ENCODE results near the gene TAP1. TPM values are rescaled to one million over a fixed set of nuclear protein-coding genes. Genes with fewer than 3 reads are reported as not detected.

Gene TAP1
- total and polyA plus RNA-seq, 2 of the 4 experiments (the other 2 are of a cell fraction): 20.1 to 27.6 TPM

DNA sequence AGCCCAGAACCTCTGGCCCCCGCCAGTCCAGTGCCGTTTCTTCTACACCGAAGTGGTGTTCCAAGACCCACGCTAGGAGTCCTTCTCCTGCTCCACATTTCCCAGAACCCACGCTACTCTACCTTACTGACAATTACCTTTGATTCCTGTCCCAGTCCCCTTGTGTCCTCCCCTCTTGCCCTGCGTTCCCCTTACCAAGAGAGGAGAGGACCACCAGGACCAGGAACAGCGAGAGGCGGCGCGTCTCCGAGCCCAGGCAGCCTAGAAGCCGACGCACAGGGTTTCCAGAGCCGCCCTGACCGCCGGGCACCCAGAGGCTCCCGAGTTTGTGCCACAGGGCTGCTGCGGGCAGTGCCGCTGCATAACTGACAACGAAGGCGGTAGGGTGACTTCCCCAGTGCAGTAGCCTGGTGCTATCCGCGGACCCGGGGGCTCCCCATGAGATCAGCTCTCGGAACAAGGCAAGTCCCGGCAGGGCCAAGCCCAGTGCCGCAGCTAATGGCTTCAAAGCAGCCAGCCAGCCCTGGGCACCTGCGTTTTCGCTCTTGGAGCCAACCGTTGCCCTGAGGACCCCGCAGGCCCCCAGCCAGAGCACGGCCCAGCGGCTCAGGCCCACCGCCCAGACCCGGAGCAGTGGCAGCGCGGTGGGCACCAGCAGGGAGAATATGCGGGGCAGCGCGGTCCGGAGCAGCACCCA is 512 bp downstream of the TAP1 start:
- H3K56ac ChIP-seq (ENCODE audit: extremely low read depth, insufficient read depth, low read length): peak overlapping the region; percentile 94
- peak overlapping the region; percentile 36 to 81; a peak in 3 of 4 replicates for H4K8ac ChIP-seq (ENCODE audit: low read depth in 2 of 2, low read length in 2 of 2)
- peak overlapping the region; percentile 84 for H2AK5ac ChIP-seq (ENCODE audit: low read depth, low read length)
- ATAC-seq (ENCODE audit: low read depth) (peak; percentile 38), DNase-seq (peak; percentile 18)
- H3K4ac ChIP-seq (ENCODE audit: low read depth, low read length): peak overlapping the region; percentile 93
- H3K4me3 ChIP-seq (ENCODE audit: insufficient read depth, low read depth, low read length): peak overlapping the region; percentile 57
- TF ChIP-seq RCOR1 (IDR thresholded peaks at IDR 0.05; ENCODE audit: insufficient replicate concordance, low read length) (no peak), RAD21 (IDR thresholded peaks at IDR 0.05; ENCODE audit: low read length) (no peak), MAFK (IDR thresholded peaks at IDR 0.05; ENCODE audit: low read depth, low read length) (no peak), MAZ (IDR thresholded peaks at IDR 0.05; ENCODE audit: borderline replicate concordance, low read depth, low read length) (0 out of 2 replicates have a peak, but pooled peaks have one; percentile 3)
- H3K79me1 ChIP-seq (ENCODE audit: low read depth in 1 of 2, low read length in 2 of 2): peaks cover 8 to 39% of the 10 kb centered on the region in 2 experiments
- H2BK15ac ChIP-seq (ENCODE audit: low read depth, low read length): no peak overlapping the region
- no peak overlapping the region; the same call in 1 of the 2 replicates for H2BK20ac ChIP-seq (ENCODE audit: low read depth, low read length)
- H3K4me1 ChIP-seq (ENCODE audit: control insufficient read depth, insufficient read depth, low read length): peaks cover 4% of the 10 kb centered on the region
- in situ Hi-C loops (cut with MboI; ENCODE audit: low sequenced_read_pairs) (no loop called here), dilution Hi-C loops (cut with HindIII; ENCODE audit: low sequenced_read_pairs, unreplicated experiment) (no loop called here), intact Hi-C loops (cut with micrococcal nuclease) (no loop called here)
- H4K91ac ChIP-seq (ENCODE audit: insufficient read depth, low read depth, low read length): peak overlapping the region; percentile 62
- WGBS, 2 experiments (ENCODE audit: extremely low coverage in 2 of 2, insufficient read length in 1 of 2): 1% methylated on average over 30 of the region's 41 CpGs; no CpG with 5 or more reads in 1 of the 2 experiments
- H2BK5ac ChIP-seq (ENCODE audit: low read depth, low read length, poor library complexity, severe bottlenecking): peak overlapping the region; percentile 69
- peak overlapping the region; percentile 94 for H3K4me2 ChIP-seq (ENCODE audit: low read depth, low read length)
- H2AK9ac ChIP-seq (replicated peaks; ENCODE audit: low read depth, low read length, poor library complexity): peak overlapping the region; percentile 94
- peak overlapping the region; percentile 99 for H2AFZ ChIP-seq (replicated peaks; ENCODE audit: low read length, poor library complexity)
- peak overlapping the region; percentile 78 for H3K9ac ChIP-seq (ENCODE audit: low read depth, low read length)
- peaks cover 18% of the 10 kb centered on the region for H3K9me1 ChIP-seq (ENCODE audit: insufficient read depth, low read length)
- POLR2A ChIA-PET (ENCODE audit: unreplicated experiment): interaction anchor here (0.6 kb wide), 4 partner anchors 10 to 123 kb away, joined by 3 to 5 read pairs (median 4); no protein-coding TSS in a partner anchor
- H3K36me3 ChIP-seq (ENCODE audit: control insufficient read depth, insufficient read depth, low read length): peaks cover 18% of the 10 kb centered on the region
- peak overlapping the region; percentile 64 for H3K27ac ChIP-seq (ENCODE audit: insufficient read depth, low read length)
- CTCF ChIA-PET: interaction anchor here (1.0 to 4.4 kb wide), 4 partner anchors 8 to 15 kb away, joined by 3 to 44 read pairs (median 10); partner anchors contain the start of gene TAP2
- H3K23ac ChIP-seq (ENCODE audit: low read depth, low read length): peak overlapping the region; percentile 98
- peak overlapping the region; percentile 98 for H3K14ac ChIP-seq (replicated peaks; ENCODE audit: low read depth, low read length)
- H4K5ac ChIP-seq (ENCODE audit: low read depth, low read length): peak overlapping the region; percentile 16; the same call in 1 of the 2 replicates
- no peaks in the 10 kb centered on the region for H4K20me1 ChIP-seq (ENCODE audit: insufficient read depth, low read length)
- no peaks in the 10 kb centered on the region for H3K27me3 ChIP-seq (ENCODE audit: control insufficient read depth, insufficient read depth, low read length)
- no TSS peak for BruUV-seq (replicated peaks)
- H3K9me3 ChIP-seq (ENCODE audit: control insufficient read depth, insufficient read depth, low read length): no peaks in the 10 kb centered on the region
- peak overlapping the region; percentile 46; the same call in 1 of the 2 replicates for H3K18ac ChIP-seq (ENCODE audit: low read depth, low read length)
- H2BK120ac ChIP-seq (ENCODE audit: low read depth, low read length): peak overlapping the region; percentile 61
